Caco-2 (cell line): Measurements from ENCODE around the gene PTPRN2. TPM values are rescaled to one million over a fixed set of nuclear protein-coding genes. Genes with fewer than 3 reads are reported as not detected.

Experiments used
- BruUV-seq: library from RNA; stranded (reverse); fragments of 400-500 nt; replicated peaks from 2 replicates; lab custom pipeline; 2021; lab: Mats Ljungman, UMichigan
- CTCF ChIA-PET: fragments of 300-600 bp; sonication (Branson Sonifier 250); formaldehyde crosslinking; loops from one replicate; lab custom pipeline; 2022; ENCODE audit warnings: antibody characterized with exemption; lab: Charles Lee
- POLR2A ChIA-PET: fragments of 300-600 bp; sonication (Branson Sonifier 250); formaldehyde crosslinking; loops from one replicate; lab custom pipeline; 2022; ENCODE audit warnings: antibody characterized with exemption; lab: Charles Lee
- DNase-seq, 2 experiments: peaks; one replicate each; pipeline versions ENCODE4 v3.0.0 to v3.0.0-alpha.2; 2020 to 2022
- H3K27me3 ChIP-seq: replicated peaks from 2 replicates; pipeline ENCODE4 v1.6.0; 2011; ENCODE audit warnings: low read length; ENCODE audit not compliant: control insufficient read depth, insufficient read depth
- H3K36me3 ChIP-seq: 2 replicates; pipeline ENCODE4 v1.5.1; 2011; ENCODE audit warnings: low read length; ENCODE audit not compliant: control insufficient read depth, insufficient read depth
- H3K4me1 ChIP-seq: fragments of 250-450 bp; sonication (Bioruptor Pico); 2 replicates; pipeline ENCODE4 v1.5.1; 2020; ENCODE audit warnings: mild to moderate bottlenecking
- H3K4me3 ChIP-seq: 2 replicates; pipeline ENCODE4 v1.5.1; 2011; ENCODE audit warnings: low read depth, mild to moderate bottlenecking, control low read depth, low read length
- H3K9me3 ChIP-seq: fragments of 250-450 bp; sonication (Bioruptor Pico); 2 replicates; pipeline ENCODE4 v1.5.1; 2020; ENCODE audit warnings: mild to moderate bottlenecking, moderate library complexity
- H3K27ac Mint-ChIP-seq: one replicate; pipeline ENCODE4 v1.8.0; 2022; ENCODE audit warnings: mixed read lengths; ENCODE audit not compliant: unreplicated experiment
- H3K27me3 Mint-ChIP-seq: one replicate; pipeline ENCODE4 v1.8.0; 2022; ENCODE audit warnings: mixed read lengths; ENCODE audit not compliant: insufficient read depth, unreplicated experiment
- H3K36me3 Mint-ChIP-seq: one replicate; pipeline ENCODE4 v1.8.0; 2022; ENCODE audit warnings: mild to moderate bottlenecking, mixed read lengths; ENCODE audit not compliant: insufficient read depth, unreplicated experiment
- H3K4me1 Mint-ChIP-seq: one replicate; pipeline ENCODE4 v1.8.0; 2022; ENCODE audit warnings: low read depth, mixed read lengths; ENCODE audit not compliant: unreplicated experiment
- H3K4me3 Mint-ChIP-seq: one replicate; pipeline ENCODE4 v1.8.0; 2022; ENCODE audit warnings: mild to moderate bottlenecking, moderate library complexity, mixed read lengths; ENCODE audit not compliant: unreplicated experiment
- H3K9me3 Mint-ChIP-seq: one replicate; pipeline ENCODE4 v1.8.0; 2022; ENCODE audit warnings: mixed read lengths; ENCODE audit not compliant: unreplicated experiment
- intact Hi-C: fragments of 100-400 bp; cut with micrococcal nuclease; formaldehyde crosslinking; loops from one replicate; pipeline ENCODE4 v1.10.0; 2022; ENCODE audit not compliant: unreplicated experiment
- total RNA-seq: library from RNA; stranded (reverse); gene quantifications from 2 replicates; pipeline ENCODE4 v1.2.3, GENCODE V29; 2022
- TF ChIP-seq, protein P1 (sequence below), 2 experiments: fragments of 200-600 bp in 1 of 2; IDR thresholded peaks; 1 replicate in 1 of 2; 2 replicates in 1 of 2; pipeline versions ENCODE4 v1.5.1 to v1.8.0; 2011 to 2022; ENCODE audit warnings: antibody characterized with exemption in 1 of 2, control low read depth in 1 of 2, inconsistent platforms in 1 of 2, low read depth in 1 of 2, low read length in 1 of 2, mild to moderate bottlenecking in 1 of 2, moderate library complexity in 1 of 2; ENCODE audit not compliant: insufficient read depth in 1 of 2, severe bottlenecking in 1 of 2, unreplicated experiment in 1 of 2

The PTPRN2 gene
- total RNA-seq, 1 experiment from 2014 or later, result 1.4 TPM

DNA sequence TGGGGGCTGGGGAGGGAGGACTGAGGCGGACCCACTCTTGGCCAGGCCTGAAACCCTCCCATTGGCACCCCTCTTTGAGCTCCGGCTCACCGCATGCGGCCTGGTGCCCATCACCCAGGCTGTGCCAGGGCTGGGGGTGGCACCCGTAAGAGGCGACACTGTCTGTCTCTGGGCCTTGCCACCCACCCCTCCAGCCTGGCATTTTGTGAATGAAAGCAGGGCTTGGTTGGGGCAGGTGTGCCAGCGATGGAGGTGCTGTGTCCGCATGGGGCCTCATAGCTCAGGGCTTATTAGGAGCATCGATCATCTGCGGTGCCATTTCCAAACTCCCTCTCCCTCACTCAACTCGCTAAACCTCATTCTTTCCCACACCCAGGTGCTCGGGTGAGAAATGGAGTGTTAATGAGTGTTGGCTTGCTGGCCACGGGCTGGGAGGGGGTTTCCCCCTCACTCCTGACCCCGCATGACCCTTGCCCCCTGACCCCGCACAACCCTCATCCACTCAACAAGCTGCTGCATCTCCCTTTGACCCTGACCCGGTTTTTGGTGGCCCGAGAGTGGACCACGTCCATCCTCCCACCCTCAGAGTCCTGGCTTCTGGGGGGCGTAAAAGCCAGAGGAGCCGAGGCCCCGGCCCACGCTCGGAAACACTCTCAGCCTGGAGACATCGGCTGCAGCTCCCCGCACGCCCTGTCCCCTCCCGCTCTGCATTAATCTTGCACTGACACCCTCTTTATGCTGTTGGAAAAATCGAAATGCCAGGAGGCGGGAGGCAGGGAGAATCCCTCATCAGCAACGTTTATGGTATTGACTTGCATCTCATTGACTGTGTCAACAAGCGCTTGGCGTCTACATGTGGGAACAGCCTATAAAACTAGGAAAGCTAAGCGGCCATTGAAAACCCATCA lies 1089.6 kb downstream of the PTPRN2 start:
- ChIA-PET POLR2A (no interaction called here), CTCF (no interaction called here)
- H3K4me1 ChIP-seq, result no peaks in the 10 kb centered on the region
- TF ChIP-seq, protein P1, sequence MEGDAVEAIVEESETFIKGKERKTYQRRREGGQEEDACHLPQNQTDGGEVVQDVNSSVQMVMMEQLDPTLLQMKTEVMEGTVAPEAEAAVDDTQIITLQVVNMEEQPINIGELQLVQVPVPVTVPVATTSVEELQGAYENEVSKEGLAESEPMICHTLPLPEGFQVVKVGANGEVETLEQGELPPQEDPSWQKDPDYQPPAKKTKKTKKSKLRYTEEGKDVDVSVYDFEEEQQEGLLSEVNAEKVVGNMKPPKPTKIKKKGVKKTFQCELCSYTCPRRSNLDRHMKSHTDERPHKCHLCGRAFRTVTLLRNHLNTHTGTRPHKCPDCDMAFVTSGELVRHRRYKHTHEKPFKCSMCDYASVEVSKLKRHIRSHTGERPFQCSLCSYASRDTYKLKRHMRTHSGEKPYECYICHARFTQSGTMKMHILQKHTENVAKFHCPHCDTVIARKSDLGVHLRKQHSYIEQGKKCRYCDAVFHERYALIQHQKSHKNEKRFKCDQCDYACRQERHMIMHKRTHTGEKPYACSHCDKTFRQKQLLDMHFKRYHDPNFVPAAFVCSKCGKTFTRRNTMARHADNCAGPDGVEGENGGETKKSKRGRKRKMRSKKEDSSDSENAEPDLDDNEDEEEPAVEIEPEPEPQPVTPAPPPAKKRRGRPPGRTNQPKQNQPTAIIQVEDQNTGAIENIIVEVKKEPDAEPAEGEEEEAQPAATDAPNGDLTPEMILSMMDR (IDR thresholded peaks at IDR 0.05; ENCODE audit: insufficient read depth in 1 of 2, low read depth in 1 of 2, low read length in 1 of 2, severe bottlenecking in 1 of 2, unreplicated experiment in 1 of 2), result no peak
- no peaks in the 10 kb centered on the region for H3K36me3 Mint-ChIP-seq
- no peak overlapping the region for H3K27ac Mint-ChIP-seq
- BruUV-seq, result no TSS peak
- peaks cover 6% of the 10 kb centered on the region for H3K27me3 Mint-ChIP-seq
- H3K36me3 ChIP-seq, result no peaks in the 10 kb centered on the region
- H3K4me1 Mint-ChIP-seq, result no peaks in the 10 kb centered on the region
- H3K4me3 Mint-ChIP-seq, result no peak overlapping the region
- H3K27me3 ChIP-seq, result no peaks in the 10 kb centered on the region
- no peak overlapping the region for H3K4me3 ChIP-seq
- DNase-seq, result no peak
- intact Hi-C loops, result no loop called here
- no peaks in the 10 kb centered on the region for H3K9me3 Mint-ChIP-seq
- H3K9me3 ChIP-seq, result no peaks in the 10 kb centered on the region

DNA sequence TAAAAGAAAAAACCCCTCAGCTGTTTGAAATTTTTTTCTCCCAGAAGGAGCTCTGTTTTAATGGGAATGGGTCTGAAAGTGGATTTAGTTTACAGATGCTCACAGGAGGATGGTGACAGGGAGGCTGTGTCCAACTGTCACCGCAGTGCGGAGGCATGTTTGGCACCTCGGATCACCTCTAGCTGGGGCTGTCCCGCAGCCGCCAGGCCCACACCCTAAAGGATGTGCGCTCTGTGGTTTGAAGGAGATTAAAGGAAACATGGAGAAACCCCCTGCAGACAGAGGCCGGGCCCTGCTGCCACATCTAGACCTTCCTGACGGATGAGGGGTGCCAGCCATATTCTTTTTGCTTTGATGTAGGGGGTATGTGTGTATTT lies 1090.3 kb downstream of the PTPRN2 start:
- H3K36me3 Mint-ChIP-seq, result no peaks in the 10 kb centered on the region
- Histone ChIP-seq H3K36me3 (no peaks in the 10 kb centered on the region), H3K27me3 (no peaks in the 10 kb centered on the region), H3K4me1 (no peaks in the 10 kb centered on the region), H3K4me3 (no peak overlapping the region), H3K9me3 (peaks cover 5% of the 10 kb centered on the region; the same call in 1 of the 2 replicates)
- DNase-seq, result no peak
- ChIA-PET POLR2A (no interaction called here), CTCF (no interaction called here)
- H3K4me1 Mint-ChIP-seq, result no peaks in the 10 kb centered on the region
- TF ChIP-seq, protein P1 (IDR thresholded peaks at IDR 0.05; ENCODE audit: insufficient read depth in 1 of 2, low read depth in 1 of 2, low read length in 1 of 2, severe bottlenecking in 1 of 2, unreplicated experiment in 1 of 2), result no peak
- H3K9me3 Mint-ChIP-seq, result peaks cover 4% of the 10 kb centered on the region
- BruUV-seq, result no TSS peak
- H3K4me3 Mint-ChIP-seq, result no peak overlapping the region
- peaks cover 6% of the 10 kb centered on the region for H3K27me3 Mint-ChIP-seq
- intact Hi-C loops, result no loop called here
- no peak overlapping the region for H3K27ac Mint-ChIP-seq

DNA sequence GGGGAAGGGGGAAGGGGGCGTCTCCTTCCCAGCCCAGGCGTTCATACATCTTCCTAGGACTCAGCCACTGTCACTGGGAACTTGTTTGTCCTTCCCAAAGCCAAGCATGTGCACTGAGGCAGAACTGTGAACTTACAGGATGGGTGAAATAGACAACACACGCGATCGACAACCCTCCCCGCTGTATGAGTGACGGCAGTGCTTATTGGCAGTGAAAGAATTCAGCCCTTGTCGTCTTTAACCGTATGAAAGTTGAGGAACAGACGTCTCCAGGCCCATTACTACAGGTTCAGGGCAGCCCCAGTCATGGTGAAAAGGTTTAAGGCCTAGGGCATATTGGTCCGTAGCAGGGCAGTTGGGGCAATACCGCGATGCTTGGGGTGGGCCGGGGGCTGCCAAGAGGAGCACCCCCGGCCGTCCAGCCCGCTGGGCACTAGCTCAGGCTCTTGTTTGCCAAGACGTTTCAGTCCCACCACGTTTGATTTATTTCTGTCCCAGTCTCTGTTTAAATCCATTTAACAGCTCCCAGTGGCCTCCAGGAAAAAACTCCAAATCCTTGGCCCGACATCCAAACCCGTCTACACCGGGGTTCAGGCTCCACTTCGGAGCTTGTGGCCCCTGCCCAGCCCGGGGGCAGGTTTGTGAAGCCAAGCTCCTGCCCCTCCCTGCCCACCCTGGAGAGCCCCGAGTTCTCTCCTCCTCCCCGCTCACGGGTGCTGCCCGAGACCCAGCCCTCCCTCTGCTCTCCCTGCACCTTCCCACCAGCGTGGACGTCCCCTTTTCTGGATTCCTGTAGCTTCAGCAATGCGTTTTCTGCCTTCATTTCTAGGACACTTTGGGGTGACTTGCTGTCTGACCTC lies 1091.0 kb downstream of the PTPRN2 start:
- intact Hi-C loops, result no loop called here
- CTCF ChIA-PET, result no interaction called here
- no peak overlapping the region for H3K4me3 Mint-ChIP-seq
- Histone ChIP-seq H3K36me3 (no peaks in the 10 kb centered on the region), H3K4me3 (no peak overlapping the region), H3K9me3 (peaks cover 8% of the 10 kb centered on the region; the same call in 1 of the 2 replicates), H3K27me3 (no peaks in the 10 kb centered on the region), H3K4me1 (no peaks in the 10 kb centered on the region)
- peaks cover 6% of the 10 kb centered on the region for H3K27me3 Mint-ChIP-seq
- POLR2A ChIA-PET, result no interaction called here
- no peak overlapping the region for H3K27ac Mint-ChIP-seq
- H3K36me3 Mint-ChIP-seq, result no peaks in the 10 kb centered on the region
- peaks cover 9% of the 10 kb centered on the region for H3K9me3 Mint-ChIP-seq
- BruUV-seq, result no TSS peak
- H3K4me1 Mint-ChIP-seq, result no peaks in the 10 kb centered on the region
- DNase-seq, result no peak
- TF ChIP-seq, protein P1 (IDR thresholded peaks at IDR 0.05; ENCODE audit: insufficient read depth in 1 of 2, low read depth in 1 of 2, low read length in 1 of 2, severe bottlenecking in 1 of 2, unreplicated experiment in 1 of 2), result no peak
